Neural cell (in vitro differentiated cells): ENCODE measurements around the gene XPA. TPM values are rescaled to one million over a fixed set of nuclear protein-coding genes. Genes with fewer than 3 reads are reported as not detected.

Source experiments
- H2AFZ ChIP-seq: fragments of 200-600, 300-800 bp; sonication (generic), shearing (Covaris generic); 2 replicates; pipeline ENCODE4 v1.6.0; 2014; ENCODE audit warnings: low read depth, mild to moderate bottlenecking, antibody characterized with exemption, low read length, moderate library complexity
- H3F3A ChIP-seq: fragments of 200-600 bp; shearing (Covaris generic); 2 replicates; pipeline ENCODE4 v1.6.1; 2016; ENCODE audit warnings: mild to moderate bottlenecking, moderate library complexity, mixed read lengths, antibody characterized with exemption, low read length; ENCODE audit not compliant: insufficient read depth, poor library complexity, severe bottlenecking
- H3K27ac ChIP-seq: fragments of 200-600, 300-800 bp; sonication (generic), shearing (Covaris generic); 2 replicates; pipeline ENCODE4 v1.5.1; 2014; ENCODE audit warnings: mild to moderate bottlenecking, low read length, moderate library complexity
- H3K27me3 ChIP-seq: fragments of 300-800, 200-600 bp; sonication (generic), shearing (Covaris generic); 2 replicates; pipeline ENCODE4 v1.6.0; 2014; ENCODE audit warnings: mild to moderate bottlenecking, low read depth, low read length, moderate library complexity; ENCODE audit not compliant: insufficient read depth
- H3K36me3 ChIP-seq: fragments of 300-800, 200-600 bp; sonication (generic), shearing (Covaris generic); 2 replicates; pipeline ENCODE4 v1.5.1; 2014; ENCODE audit warnings: mild to moderate bottlenecking, antibody characterized with exemption, low read length, moderate library complexity; ENCODE audit not compliant: insufficient read depth
- H3K4me2 ChIP-seq: fragments of 300-800, 200-600 bp; sonication (generic), shearing (Covaris generic); 2 replicates; pipeline ENCODE4 v1.6.0; 2014; ENCODE audit warnings: mild to moderate bottlenecking, low read length
- H3K4me3 ChIP-seq: fragments of 300-800, 200-600 bp; sonication (generic), shearing (Covaris generic); 2 replicates; pipeline ENCODE4 v1.5.1; 2014; ENCODE audit warnings: mild to moderate bottlenecking, low read length, moderate library complexity
- H3K79me2 ChIP-seq: fragments of 200-600 bp; shearing (Covaris generic); replicated peaks from 2 replicates; pipeline ENCODE4 v1.6.0; 2014; ENCODE audit warnings: mild to moderate bottlenecking, low read length, moderate library complexity; ENCODE audit not compliant: insufficient read depth
- H3K9ac ChIP-seq: fragments of 300-800, 200-600 bp; sonication (generic), shearing (Covaris generic); 2 replicates; pipeline ENCODE4 v1.6.1; 2016; ENCODE audit warnings: mild to moderate bottlenecking, low read length, mixed read lengths
- H3K9me2 ChIP-seq: fragments of 200-600 bp; shearing (Covaris generic); 2 replicates; pipeline ENCODE4 v1.6.1; 2016; ENCODE audit warnings: mild to moderate bottlenecking, low read length, mixed read lengths; ENCODE audit not compliant: insufficient read depth
- H3K9me3 ChIP-seq: fragments of 200-600, 300-800 bp; sonication (generic), shearing (Covaris generic); 2 replicates; pipeline ENCODE4 v1.6.1; 2016; ENCODE audit warnings: mild to moderate bottlenecking, mixed run types, low read length, moderate library complexity, mixed read lengths
- H4K20me1 ChIP-seq: fragments of 200-600 bp; shearing (Covaris generic); 2 replicates; pipeline ENCODE4 v1.6.1; 2016; ENCODE audit warnings: mild to moderate bottlenecking, mixed run types; ENCODE audit not compliant: insufficient read depth
- CTCF ChIP-seq: fragments of 450-650 bp; IDR thresholded peaks from 2 replicates; pipeline ENCODE4 v1.5.1; 2014; ENCODE audit warnings: antibody characterized with exemption, mild to moderate bottlenecking, moderate library complexity; ENCODE audit not compliant: poor library complexity, severe bottlenecking
- EP300 ChIP-seq: fragments of 450-650 bp; conservative IDR thresholded peaks from 2 replicates; pipeline ENCODE4 v1.6.1; 2014; ENCODE audit warnings: antibody characterized with exemption, mild to moderate bottlenecking, moderate library complexity; ENCODE audit not compliant: poor library complexity, severe bottlenecking
- EZH2 ChIP-seq: fragments of 200-600, 300-800 bp; shearing (Covaris generic), sonication (generic); IDR thresholded peaks from 2 replicates; pipeline ENCODE4 v1.6.1; 2014; ENCODE audit warnings: antibody characterized with exemption, low read length, borderline replicate concordance, mild to moderate bottlenecking; ENCODE audit not compliant: insufficient read depth, poor library complexity, severe bottlenecking
- MXI1 ChIP-seq: fragments of 450-650 bp; conservative IDR thresholded peaks from 2 replicates; pipeline ENCODE4 v1.6.1; 2014; ENCODE audit warnings: antibody characterized with exemption, mild to moderate bottlenecking; ENCODE audit not compliant: poor library complexity, severe bottlenecking
- POLR2AphosphoS5 ChIP-seq: IDR thresholded peaks from 2 replicates; pipeline ENCODE4 v1.6.1; 2012
- RAD21 ChIP-seq: fragments of 450-650 bp; conservative IDR thresholded peaks from 2 replicates; pipeline ENCODE4 v1.6.1; 2014; ENCODE audit warnings: antibody characterized with exemption, mild to moderate bottlenecking, moderate library complexity
- SMC3 ChIP-seq: fragments of 450-650 bp; conservative IDR thresholded peaks from 2 replicates; pipeline ENCODE4 v1.6.1; 2014; ENCODE audit warnings: antibody characterized with exemption, mild to moderate bottlenecking, moderate library complexity; ENCODE audit not compliant: poor library complexity
- TAF1 ChIP-seq: IDR thresholded peaks from 2 replicates; pipeline ENCODE4 v1.6.1; 2012; ENCODE audit warnings: low read depth
- polyA plus RNA-seq: library from polyadenylated mRNA; depleted of rRNA; stranded (reverse); fragments of >200 nt; gene quantifications from 2 replicates; pipeline ENCODE4 v1.2.3, GENCODE V29; 2014
- TF ChIP-seq, protein P1 (sequence below): IDR thresholded peaks from 2 replicates; pipeline ENCODE4 v1.6.1; 2012; ENCODE audit warnings: borderline replicate concordance

XPA gene
- polyA plus RNA-seq, 1 donor from 2014 or later = 34.5 TPM

DNA sequence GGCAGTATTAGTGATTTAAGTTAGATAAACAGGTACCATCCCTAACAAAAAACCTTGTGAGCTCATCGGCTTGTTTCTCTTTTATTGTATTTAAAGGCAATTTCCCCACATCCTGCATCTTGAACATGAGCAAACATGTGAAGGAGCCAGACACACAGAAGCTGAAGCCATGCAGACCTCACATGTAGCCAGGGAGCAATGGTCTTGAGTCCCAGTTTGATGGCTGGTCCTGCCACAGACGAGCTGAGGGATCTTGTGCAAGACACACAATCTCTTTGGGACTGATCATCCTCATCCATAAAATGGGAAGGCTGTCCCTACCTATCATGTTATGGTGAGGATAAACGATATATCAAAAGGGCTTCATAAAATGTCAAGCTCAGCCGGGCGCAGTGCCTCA lies 29.6 kb upstream of the XPA start:
- Histone ChIP-seq H3K27ac (no peak overlapping the region), H3K27me3 (no peaks in the 10 kb centered on the region), H4K20me1 (no peaks in the 10 kb centered on the region), H3K36me3 (no peaks in the 10 kb centered on the region), H3K9me2 (no peaks in the 10 kb centered on the region), H3K79me2 (no peaks in the 10 kb centered on the region), H3K4me2 (no peak overlapping the region), H3K4me3 (no peak overlapping the region), H3K9ac (no peak overlapping the region), H3F3A (no peaks in the 10 kb centered on the region), H2AFZ (no peak overlapping the region), H3K9me3 (no peaks in the 10 kb centered on the region)
- TF ChIP-seq TAF1 (no peak), RAD21 (no peak), EP300 (no peak), MXI1 (no peak), CTCF (no peak), EZH2 (no peak), POLR2AphosphoS5 (no peak), SMC3 (no peak)
- TF ChIP-seq, protein P1, sequence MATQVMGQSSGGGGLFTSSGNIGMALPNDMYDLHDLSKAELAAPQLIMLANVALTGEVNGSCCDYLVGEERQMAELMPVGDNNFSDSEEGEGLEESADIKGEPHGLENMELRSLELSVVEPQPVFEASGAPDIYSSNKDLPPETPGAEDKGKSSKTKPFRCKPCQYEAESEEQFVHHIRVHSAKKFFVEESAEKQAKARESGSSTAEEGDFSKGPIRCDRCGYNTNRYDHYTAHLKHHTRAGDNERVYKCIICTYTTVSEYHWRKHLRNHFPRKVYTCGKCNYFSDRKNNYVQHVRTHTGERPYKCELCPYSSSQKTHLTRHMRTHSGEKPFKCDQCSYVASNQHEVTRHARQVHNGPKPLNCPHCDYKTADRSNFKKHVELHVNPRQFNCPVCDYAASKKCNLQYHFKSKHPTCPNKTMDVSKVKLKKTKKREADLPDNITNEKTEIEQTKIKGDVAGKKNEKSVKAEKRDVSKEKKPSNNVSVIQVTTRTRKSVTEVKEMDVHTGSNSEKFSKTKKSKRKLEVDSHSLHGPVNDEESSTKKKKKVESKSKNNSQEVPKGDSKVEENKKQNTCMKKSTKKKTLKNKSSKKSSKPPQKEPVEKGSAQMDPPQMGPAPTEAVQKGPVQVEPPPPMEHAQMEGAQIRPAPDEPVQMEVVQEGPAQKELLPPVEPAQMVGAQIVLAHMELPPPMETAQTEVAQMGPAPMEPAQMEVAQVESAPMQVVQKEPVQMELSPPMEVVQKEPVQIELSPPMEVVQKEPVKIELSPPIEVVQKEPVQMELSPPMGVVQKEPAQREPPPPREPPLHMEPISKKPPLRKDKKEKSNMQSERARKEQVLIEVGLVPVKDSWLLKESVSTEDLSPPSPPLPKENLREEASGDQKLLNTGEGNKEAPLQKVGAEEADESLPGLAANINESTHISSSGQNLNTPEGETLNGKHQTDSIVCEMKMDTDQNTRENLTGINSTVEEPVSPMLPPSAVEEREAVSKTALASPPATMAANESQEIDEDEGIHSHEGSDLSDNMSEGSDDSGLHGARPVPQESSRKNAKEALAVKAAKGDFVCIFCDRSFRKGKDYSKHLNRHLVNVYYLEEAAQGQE = no peak

DNA sequence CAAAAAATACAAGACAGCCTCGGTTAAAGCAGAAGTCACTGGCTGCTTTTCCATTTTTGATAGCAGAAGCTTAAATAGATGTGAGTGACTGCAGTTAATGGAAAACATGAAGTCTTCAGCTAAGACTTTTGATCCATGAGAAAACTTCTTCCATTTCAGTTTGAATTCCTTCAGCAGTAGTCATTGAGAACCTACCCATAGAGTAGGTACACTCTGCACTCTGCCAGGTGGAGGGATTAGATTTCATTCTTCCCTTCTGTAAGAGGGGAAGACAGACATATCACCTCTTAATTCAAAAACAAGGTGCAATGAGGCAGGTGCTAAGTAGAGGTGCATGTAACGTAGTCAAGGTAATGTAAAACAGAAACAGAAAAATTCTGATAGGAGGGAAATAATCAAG lies 26.7 kb upstream of the XPA start:
- Histone ChIP-seq H3K27ac (no peak overlapping the region), H3K79me2 (no peaks in the 10 kb centered on the region), H3K9me3 (no peaks in the 10 kb centered on the region)

More for the DNA sequence above, 26.7 kb upstream of the XPA start:
- no peak overlapping the region for H3K9ac ChIP-seq
- no peaks in the 10 kb centered on the region for H3K36me3 ChIP-seq
- H2AFZ ChIP-seq = no peak overlapping the region
- H3K9me2 ChIP-seq = no peaks in the 10 kb centered on the region
- no peaks in the 10 kb centered on the region for H3K27me3 ChIP-seq
- no peaks in the 10 kb centered on the region for H3F3A ChIP-seq
- H3K4me2 ChIP-seq = no peak overlapping the region
- no peaks in the 10 kb centered on the region for H4K20me1 ChIP-seq
- H3K4me3 ChIP-seq = no peak overlapping the region
- TF ChIP-seq MXI1 (no peak), TAF1 (no peak), EP300 (no peak)
- TF ChIP-seq, protein P1 = no peak
